Mucosa of rectum (tissue), 2 donors: ENCODE results near the gene ENOSF1.
A peak's percentile ranks its signal among the peaks of the same experiment; 100 is the strongest.
"Not testable (repeated sequence)": the region's sequence is repeated elsewhere in the genome, so short reads cannot be mapped to it uniquely, and the experiment has no call there.

Source experiments
- H3K27ac ChIP-seq, 2 donors: one replicate each; pipeline ENCODE4 v1.7.0; 2013; ENCODE audit warnings: inconsistent platforms in 2 of 2, low read depth in 2 of 2, low read length in 2 of 2
- H3K27me3 ChIP-seq, 2 donors: one replicate each; pipeline ENCODE4 v1.7.0; 2013; ENCODE audit warnings: low read length in 2 of 2; ENCODE audit not compliant: control insufficient read depth in 2 of 2, insufficient read depth in 2 of 2
- H3K36me3 ChIP-seq, 2 donors: one replicate each; pipeline ENCODE4 v1.7.0; 2013; ENCODE audit warnings: low read length in 2 of 2; ENCODE audit not compliant: control insufficient read depth in 2 of 2, insufficient read depth in 2 of 2
- H3K4me1 ChIP-seq, 2 donors: one replicate each; pipeline ENCODE4 v1.7.0; 2013; ENCODE audit warnings: low read length in 2 of 2, mild to moderate bottlenecking in 1 of 2; ENCODE audit not compliant: control insufficient read depth in 2 of 2, insufficient read depth in 2 of 2
- H3K4me3 ChIP-seq, 2 donors: one replicate each; pipeline ENCODE4 v1.7.0; 2013; ENCODE audit warnings: low read length in 2 of 2
- H3K9ac ChIP-seq, 2 donors: one replicate each; pipeline ENCODE4 v1.7.0; 2013; ENCODE audit warnings: low read length in 2 of 2, low read depth in 1 of 2, mild to moderate bottlenecking in 1 of 2
- H3K9me3 ChIP-seq, 2 donors: one replicate each; pipeline ENCODE4 v1.7.0; 2013; ENCODE audit warnings: low read length in 2 of 2; ENCODE audit not compliant: control insufficient read depth in 2 of 2
- donor health status: healthy.
- donor health status: Normal muscosa, but diverticular disease.

Gene ENOSF1

GRCh38 chr18:712401-713134 is at the start of gene ENOSF1:
TSS of gene ENOSF1 (minus strand) at chr18:712630. CDS start at chr18:712587, 43 bp downstream.
- Histone ChIP-seq H3K4me3 (peak within 1 kb of the TSS; percentile 74 to 81), H3K27me3 (no peaks in the 10 kb centered on the region), H3K9me3 (no peaks in the 10 kb centered on the region), H3K9ac (peak within 1 kb of the TSS; percentile 72 to 73), H3K27ac (peak within 1 kb of the TSS; percentile 80 to 84), H3K4me1 (peaks cover 0 to 5% of the 10 kb centered on the region in 2 donors), H3K36me3 (no peaks in the 10 kb centered on the region)

GRCh38 chr18:759864-760263 is 47.4 kb upstream of the ENOSF1 start:
- H3K36me3 ChIP-seq, H3K9me3 ChIP-seq, H3K9ac ChIP-seq, H3K27me3 ChIP-seq, H3K4me1 ChIP-seq, H3K27ac ChIP-seq, H3K4me3 ChIP-seq: not testable (repeated sequence)

- Histone ChIP-seq H3K4me1 (no peaks in the 10 kb centered on the region), H3K36me3 (peaks cover 4 to 7% of the 10 kb centered on the region in 2 donors), H3K9me3 (no peaks in the 10 kb centered on the region)
These were observed 43.1 kb upstream of the ENOSF1 start for GRCh38 chr18:755506-755905.

GRCh38 chr18:754656-755055 is 42.2 kb upstream of the ENOSF1 start:
- H3K4me1 ChIP-seq = no peaks in the 10 kb centered on the region
- H3K27me3 ChIP-seq = no peaks in the 10 kb centered on the region
- H3K27ac ChIP-seq = no peak overlapping the region
- peaks cover 4 to 7% of the 10 kb centered on the region in 2 donors for H3K36me3 ChIP-seq
- H3K4me3 ChIP-seq = no peak overlapping the region
- no peaks in the 10 kb centered on the region for H3K9me3 ChIP-seq
- no peak overlapping the region for H3K9ac ChIP-seq

More at GRCh38 chr18:755506-755905, 43.1 kb upstream of the ENOSF1 start:
- no peaks in the 10 kb centered on the region for H3K27me3 ChIP-seq
- no peak overlapping the region for H3K27ac ChIP-seq
- no peak overlapping the region for H3K9ac ChIP-seq
- no peak overlapping the region for H3K4me3 ChIP-seq

DNA sequence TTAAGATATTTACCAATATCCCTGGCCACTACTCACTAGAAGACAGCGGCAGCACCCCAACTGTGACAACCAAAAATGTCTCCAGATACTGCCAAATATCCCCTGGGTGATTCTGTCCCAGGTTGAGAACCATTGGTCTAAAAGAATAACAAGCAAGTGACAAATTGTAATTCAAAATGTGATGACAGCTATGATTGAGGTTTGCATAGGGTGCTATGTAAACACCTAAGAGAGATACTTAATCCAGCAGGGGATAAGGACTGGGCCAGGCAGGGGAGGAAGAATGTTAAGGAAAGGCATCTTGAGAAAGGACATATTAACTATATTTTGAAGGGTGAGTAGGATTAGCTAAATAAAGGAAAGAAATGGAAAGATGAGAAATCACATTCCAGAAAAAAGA is 38.0 kb upstream of the ENOSF1 start:
- Histone ChIP-seq H3K36me3 (peaks cover 4 to 21% of the 10 kb centered on the region in 2 donors), H3K27ac (no peak overlapping the region)

DNA sequence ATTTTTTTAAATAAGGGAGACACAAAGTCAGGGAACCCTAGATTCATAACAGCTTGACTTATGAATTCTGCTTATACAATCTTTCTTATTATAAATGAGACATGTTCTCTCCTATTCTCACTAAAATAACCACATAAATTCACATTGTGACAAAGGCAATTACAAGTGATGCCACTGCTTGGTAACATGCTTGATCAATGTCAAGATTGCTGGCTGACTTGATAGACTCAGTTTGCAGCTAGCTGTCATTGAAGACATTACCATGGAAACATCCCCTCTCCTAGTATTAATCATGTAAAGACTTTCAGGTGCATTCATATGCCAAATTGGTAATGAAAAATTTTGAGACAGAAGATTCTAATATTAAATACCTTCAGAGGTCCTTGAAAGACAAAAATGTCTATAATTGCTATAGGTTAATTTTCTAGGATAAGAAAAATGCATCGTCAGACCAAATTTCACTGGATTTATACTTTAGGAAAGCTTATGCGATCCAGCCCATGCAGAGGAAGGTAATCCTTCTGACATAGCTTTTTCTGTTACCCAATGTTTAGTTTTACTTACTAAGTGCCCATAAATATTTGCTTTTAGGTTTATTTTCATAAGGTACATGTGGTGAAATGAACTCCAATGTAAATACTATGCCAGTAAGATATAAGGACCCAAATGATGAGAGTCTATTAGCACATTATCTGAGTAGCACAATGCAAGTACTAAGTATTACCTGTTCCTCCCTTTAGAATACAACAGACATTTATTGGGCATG is 32.6 kb upstream of the ENOSF1 start:
- Histone ChIP-seq H3K4me3 (no peak overlapping the region), H3K27ac (no peak overlapping the region), H3K9ac (no peak overlapping the region), H3K9me3 (no peaks in the 10 kb centered on the region), H3K4me1 (no peaks in the 10 kb centered on the region), H3K27me3 (no peaks in the 10 kb centered on the region), H3K36me3 (peaks cover 16 to 18% of the 10 kb centered on the region in 2 donors)

More for the DNA sequence above, 38.0 kb upstream of the ENOSF1 start:
- Histone ChIP-seq H3K9me3 (no peaks in the 10 kb centered on the region), H3K4me3 (no peak overlapping the region), H3K9ac (no peak overlapping the region), H3K4me1 (no peaks in the 10 kb centered on the region), H3K27me3 (no peaks in the 10 kb centered on the region)

- Histone ChIP-seq H3K27me3 (no peaks in the 10 kb centered on the region), H3K9me3 (no peaks in the 10 kb centered on the region), H3K4me1 (no peaks in the 10 kb centered on the region), H3K27ac (no peak overlapping the region), H3K36me3 (peaks cover 21% of the 10 kb centered on the region in 2 donors), H3K9ac (no peak overlapping the region), H3K4me3 (no peak overlapping the region)
These were observed 29.6 kb upstream of the ENOSF1 start for GRCh38 chr18:741931-742512.

- Histone ChIP-seq H3K9ac (no peak overlapping the region), H3K9me3 (no peaks in the 10 kb centered on the region), H3K36me3 (peaks cover 13 to 22% of the 10 kb centered on the region in 2 donors), H3K27ac (no peak overlapping the region), H3K4me1 (no peaks in the 10 kb centered on the region), H3K27me3 (no peaks in the 10 kb centered on the region), H3K4me3 (no peak overlapping the region)
These were observed 19.9 kb upstream of the ENOSF1 start for GRCh38 chr18:732371-732770.

- no peak overlapping the region for H3K4me3 ChIP-seq
- H3K9ac ChIP-seq = no peak overlapping the region
These were observed 18.8 kb upstream of the ENOSF1 start for GRCh38 chr18:731185-731584.

DNA sequence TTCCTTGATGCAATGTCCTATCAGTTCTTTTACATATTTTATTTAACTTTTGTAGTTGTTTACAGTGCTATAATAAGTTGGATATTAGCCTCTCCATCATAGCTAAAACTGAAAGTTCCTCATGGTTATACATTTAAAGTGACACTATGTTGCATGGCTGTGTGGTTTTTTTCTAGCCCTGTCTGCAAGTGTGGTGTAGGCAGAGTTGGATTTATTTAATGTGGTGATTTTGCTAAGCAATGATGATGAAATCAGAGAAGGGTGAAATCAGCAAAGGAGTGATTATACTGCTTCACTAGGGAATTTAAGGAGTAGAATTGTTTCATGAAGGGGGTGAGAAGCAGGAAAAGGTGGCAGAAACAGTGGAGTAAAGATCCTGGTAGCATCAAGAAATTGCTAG is 18.3 kb upstream of the ENOSF1 start:
- no peaks in the 10 kb centered on the region for H3K4me1 ChIP-seq
- H3K9me3 ChIP-seq = no peaks in the 10 kb centered on the region
- H3K9ac ChIP-seq = no peak overlapping the region
- H3K27me3 ChIP-seq = no peaks in the 10 kb centered on the region
- peaks cover 7 to 12% of the 10 kb centered on the region in 2 donors for H3K36me3 ChIP-seq
- no peak overlapping the region for H3K27ac ChIP-seq
- no peak overlapping the region for H3K4me3 ChIP-seq

More at GRCh38 chr18:731185-731584, 18.8 kb upstream of the ENOSF1 start:
- Histone ChIP-seq H3K4me1 (no peaks in the 10 kb centered on the region), H3K27me3 (no peaks in the 10 kb centered on the region), H3K36me3 (peaks cover 10 to 14% of the 10 kb centered on the region in 2 donors), H3K9me3 (no peaks in the 10 kb centered on the region), H3K27ac (no peak overlapping the region)
